Kidney epithelial cell (primary cell): Measurements from ENCODE around the gene FHDC1. TPM values are rescaled to one million over a fixed set of nuclear protein-coding genes. Genes with fewer than 3 reads are reported as not detected.

ENCODE experiments used
- DNase-seq: peaks from one replicate; pipeline ENCODE4 v3.0.0-alpha.2; 2010; ENCODE audit warnings: low read depth
- H3K27me3 ChIP-seq: 2 replicates; pipeline ENCODE4 v1.6.0; 2011; ENCODE audit warnings: low read length; ENCODE audit not compliant: control insufficient read depth, insufficient read depth
- H3K36me3 ChIP-seq: 2 replicates; pipeline ENCODE4 v1.5.1; 2011; ENCODE audit warnings: low read length; ENCODE audit not compliant: control insufficient read depth, insufficient read depth
- H3K4me3 ChIP-seq: 2 replicates; pipeline ENCODE4 v1.5.1; 2011; ENCODE audit warnings: low read depth, mild to moderate bottlenecking, control low read depth, low read length
- total RNA-seq: library from RNA; depleted of rRNA; stranded (reverse); fragments of >200 nt; gene quantifications from 2 replicates; pipeline ENCODE4 v1.2.3, GENCODE V29; 2015
- TF ChIP-seq, protein P1 (sequence below): IDR thresholded peaks from 2 replicates; pipeline ENCODE4 v1.5.1; 2011; ENCODE audit warnings: mild to moderate bottlenecking, moderate library complexity, low read length, control low read depth, inconsistent platforms; ENCODE audit not compliant: insufficient read depth, poor library complexity, severe bottlenecking

Gene FHDC1
- total RNA-seq, 1 donor from 2014 or later = 3.1 TPM

- H3K27me3 ChIP-seq = no peaks in the 10 kb centered on the region
- no peak for DNase-seq
- no peak overlapping the region for H3K4me3 ChIP-seq
- TF ChIP-seq, protein P1, sequence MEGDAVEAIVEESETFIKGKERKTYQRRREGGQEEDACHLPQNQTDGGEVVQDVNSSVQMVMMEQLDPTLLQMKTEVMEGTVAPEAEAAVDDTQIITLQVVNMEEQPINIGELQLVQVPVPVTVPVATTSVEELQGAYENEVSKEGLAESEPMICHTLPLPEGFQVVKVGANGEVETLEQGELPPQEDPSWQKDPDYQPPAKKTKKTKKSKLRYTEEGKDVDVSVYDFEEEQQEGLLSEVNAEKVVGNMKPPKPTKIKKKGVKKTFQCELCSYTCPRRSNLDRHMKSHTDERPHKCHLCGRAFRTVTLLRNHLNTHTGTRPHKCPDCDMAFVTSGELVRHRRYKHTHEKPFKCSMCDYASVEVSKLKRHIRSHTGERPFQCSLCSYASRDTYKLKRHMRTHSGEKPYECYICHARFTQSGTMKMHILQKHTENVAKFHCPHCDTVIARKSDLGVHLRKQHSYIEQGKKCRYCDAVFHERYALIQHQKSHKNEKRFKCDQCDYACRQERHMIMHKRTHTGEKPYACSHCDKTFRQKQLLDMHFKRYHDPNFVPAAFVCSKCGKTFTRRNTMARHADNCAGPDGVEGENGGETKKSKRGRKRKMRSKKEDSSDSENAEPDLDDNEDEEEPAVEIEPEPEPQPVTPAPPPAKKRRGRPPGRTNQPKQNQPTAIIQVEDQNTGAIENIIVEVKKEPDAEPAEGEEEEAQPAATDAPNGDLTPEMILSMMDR = no peak
- no peaks in the 10 kb centered on the region for H3K36me3 ChIP-seq
Measured at GRCh38 chr4:152956650-152957436, 20.7 kb downstream of the FHDC1 start.

- Histone ChIP-seq H3K27me3 (no peaks in the 10 kb centered on the region), H3K4me3 (no peak overlapping the region), H3K36me3 (no peaks in the 10 kb centered on the region)
- no peak for DNase-seq
- TF ChIP-seq, protein P1 = no peak
Measured at GRCh38 chr4:152957437-152958171, 21.5 kb downstream of the FHDC1 start.

DNA sequence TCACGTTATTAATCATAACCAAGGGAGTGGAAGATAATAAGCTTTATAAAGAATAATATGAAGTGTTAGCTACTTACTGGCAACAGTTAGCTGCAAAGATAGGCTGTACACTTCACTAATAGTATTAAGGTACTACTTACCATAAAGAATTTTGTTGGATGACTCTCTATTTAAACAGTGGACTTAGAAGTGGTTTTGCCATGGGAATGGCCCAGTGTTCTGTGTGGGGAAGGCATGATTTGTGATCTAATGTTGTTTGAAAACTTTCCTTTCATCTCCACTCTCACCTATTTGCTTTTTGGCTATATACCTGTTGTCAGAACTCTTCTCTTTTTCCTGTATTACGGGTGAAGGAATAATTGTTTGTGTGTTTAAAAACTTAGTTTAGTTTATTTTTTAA, 23.0 kb downstream of the FHDC1 start:
- Histone ChIP-seq H3K36me3 (no peaks in the 10 kb centered on the region), H3K4me3 (no peak overlapping the region), H3K27me3 (no peaks in the 10 kb centered on the region)
- TF ChIP-seq, protein P1 = no peak
- DNase-seq = no peak

DNA sequence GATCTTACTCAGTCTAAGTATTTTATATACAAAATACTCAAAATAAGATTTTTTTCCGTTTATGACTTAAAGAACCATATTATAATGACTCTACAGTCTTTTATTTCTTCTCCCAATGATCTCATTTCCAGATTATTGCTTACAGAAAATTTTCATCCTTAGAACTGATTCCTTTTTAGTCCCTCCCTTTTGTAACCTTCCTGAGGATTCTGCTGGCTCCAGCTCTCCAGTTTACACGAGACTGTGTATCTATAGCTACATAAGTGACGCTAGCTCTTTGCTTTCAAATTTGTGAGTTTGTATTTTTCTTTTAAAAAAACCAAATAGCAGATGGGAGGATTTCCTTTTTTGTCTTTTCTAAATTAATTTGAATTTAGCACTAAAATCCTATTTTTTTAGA, 24.0 kb downstream of the FHDC1 start:
- H3K36me3 ChIP-seq = no peaks in the 10 kb centered on the region
- no peak for DNase-seq
- TF ChIP-seq, protein P1 = no peak
- H3K4me3 ChIP-seq = no peak overlapping the region
- no peaks in the 10 kb centered on the region for H3K27me3 ChIP-seq

DNA sequence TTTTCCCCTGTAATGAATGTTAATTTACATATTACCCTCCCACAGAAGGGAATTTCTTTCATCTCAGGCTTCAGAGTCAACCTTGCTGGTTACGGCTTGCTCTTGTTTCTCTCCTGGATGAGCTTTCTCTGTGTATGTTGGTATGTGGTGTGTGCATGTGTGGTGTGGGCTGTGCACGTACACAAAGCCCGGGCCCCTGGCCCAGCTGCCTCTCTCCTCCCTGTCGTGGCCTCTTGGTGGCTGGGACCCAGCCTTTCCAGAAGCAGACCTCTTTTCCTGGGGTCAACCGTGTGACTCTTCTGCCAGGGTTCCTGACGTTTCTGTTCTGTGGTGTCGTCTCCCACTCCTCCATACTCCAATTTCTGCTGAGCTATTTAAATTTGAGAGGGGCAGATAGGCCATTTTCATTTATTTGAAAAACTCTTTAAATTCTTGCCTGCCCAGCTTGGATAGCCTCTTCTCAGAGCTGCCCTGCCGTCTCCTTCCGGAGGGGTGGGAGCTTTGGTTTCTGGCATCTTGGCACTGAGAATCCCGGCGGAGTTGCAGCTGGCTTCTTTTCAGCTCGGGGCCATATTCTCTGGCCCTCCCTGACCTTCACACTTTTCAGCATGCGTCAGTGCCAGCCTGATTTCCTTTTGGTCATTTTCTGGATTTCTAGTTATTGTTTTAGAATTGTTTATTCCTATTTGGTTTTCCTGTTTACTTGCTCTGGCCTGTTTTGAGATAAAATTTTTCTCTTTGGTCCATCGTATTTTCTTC, 25.1 kb downstream of the FHDC1 start:
- H3K27me3 ChIP-seq = no peaks in the 10 kb centered on the region
- no peaks in the 10 kb centered on the region for H3K36me3 ChIP-seq
- H3K4me3 ChIP-seq = no peak overlapping the region
- TF ChIP-seq, protein P1 = no peak
- DNase-seq = no peak
